ENCODE results near the gene TDRD10. TPM values are rescaled to one million over a fixed set of nuclear protein-coding genes. Genes with fewer than 3 reads are reported as not detected.

TDRD10 gene
- total and polyA plus RNA-seq, 4 donors: 0.23 to 1.5 (median 0.78) TPM

- TF ChIP-seq CTCF (IDR thresholded peaks at IDR 0.05; ENCODE audit: low read depth, low read length, missing input control) (no peak), EGR1 (IDR thresholded peaks at IDR 0.05; ENCODE audit: low read depth in 2 of 2) (no peak)
These were observed 82.4 kb downstream of the TDRD10 start (continued) for GRCh38 chr1:154584267-154584994.

DNA sequence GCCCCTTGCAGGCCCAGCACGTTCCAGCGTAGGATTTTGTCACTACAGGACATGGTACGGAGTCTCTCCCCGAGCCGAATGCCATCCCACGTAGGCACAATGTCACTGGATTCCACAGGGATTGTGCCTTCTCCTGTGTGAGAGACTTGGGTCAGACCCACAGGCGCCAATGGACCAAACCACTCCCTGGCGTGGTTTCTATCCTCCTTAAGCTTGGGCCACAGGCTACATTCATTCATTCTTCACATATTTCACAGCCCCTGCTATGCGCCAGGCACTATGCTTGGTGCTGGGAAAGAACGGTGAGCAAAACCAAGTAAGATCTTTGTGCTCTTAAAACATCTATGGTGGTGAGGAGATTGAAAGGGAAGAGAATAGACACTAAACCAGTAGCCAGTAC, 84.2 kb downstream of the TDRD10 start:
- Histone ChIP-seq H3K27me3 (ENCODE audit: control insufficient read depth in 4 of 4, insufficient read depth in 4 of 4, low read length in 3 of 4) (no peaks in the 10 kb centered on the region), H3K9me3 (ENCODE audit: control insufficient read depth in 4 of 4, low read length in 3 of 4) (no peaks in the 10 kb centered on the region), H3K4me3 (ENCODE audit: low read depth in 1 of 3, low read length in 3 of 3) (no peak overlapping the region), H3K4me1 (ENCODE audit: control insufficient read depth in 4 of 4, insufficient read depth in 4 of 4, low read length in 3 of 4) (no peaks in the 10 kb centered on the region), H3K9ac (ENCODE audit: low read depth in 1 of 2, low read length in 2 of 2) (no peak overlapping the region), H3K27ac (ENCODE audit: low read depth in 1 of 2, low read length in 2 of 2) (no peak overlapping the region), H3K36me3 (ENCODE audit: control insufficient read depth in 4 of 4, insufficient read depth in 3 of 4, low read depth in 1 of 4, low read length in 3 of 4) (peaks cover 37 to 98% (median 92%) of the 10 kb centered on the region in 4 donors)
- DNase-seq (ENCODE audit: low spot score): no peak
- TF ChIP-seq REST (IDR thresholded peaks at IDR 0.05): no peak
- TF ChIP-seq MAX (IDR thresholded peaks at IDR 0.05): no peak
- 93% methylated on average over 10 of the region's 10 CpGs for WGBS

DNA sequence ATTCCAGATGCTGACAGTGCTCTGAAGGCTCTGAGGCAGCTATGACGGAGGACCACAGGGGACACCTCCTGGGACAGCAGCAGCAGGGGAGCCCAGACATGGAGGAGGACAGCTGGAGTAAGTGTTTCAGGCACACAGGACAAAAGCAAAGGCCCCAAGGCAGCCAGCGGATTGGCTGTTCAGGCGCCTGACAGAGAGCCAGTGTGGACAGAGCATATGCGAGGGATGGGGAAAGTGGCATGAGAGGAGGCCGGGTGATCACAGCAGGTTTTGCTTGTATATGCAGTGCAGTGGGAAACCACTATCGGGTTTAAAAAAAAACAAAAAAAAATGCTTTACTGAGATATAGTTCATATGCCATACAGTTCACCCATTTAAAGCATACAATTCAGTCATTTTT, 84.6 kb downstream of the TDRD10 start:
- peaks cover 37 to 100% (median 94%) of the 10 kb centered on the region in 4 donors for H3K36me3 ChIP-seq (ENCODE audit: control insufficient read depth in 4 of 4, insufficient read depth in 3 of 4, low read depth in 1 of 4, low read length in 3 of 4)
- H3K9ac ChIP-seq (ENCODE audit: low read depth in 1 of 2, low read length in 2 of 2): no peak overlapping the region
- H3K9me3 ChIP-seq (ENCODE audit: control insufficient read depth in 4 of 4, low read length in 3 of 4): no peaks in the 10 kb centered on the region
- DNase-seq (ENCODE audit: low spot score): no peak
- no peak overlapping the region for H3K4me3 ChIP-seq (ENCODE audit: low read depth in 1 of 3, low read length in 3 of 3)
- H3K4me1 ChIP-seq (ENCODE audit: control insufficient read depth in 4 of 4, insufficient read depth in 4 of 4, low read length in 3 of 4): no peaks in the 10 kb centered on the region
- WGBS: 96% methylated on average over 6 of the region's 6 CpGs
- no peaks in the 10 kb centered on the region for H3K27me3 ChIP-seq (ENCODE audit: control insufficient read depth in 4 of 4, insufficient read depth in 4 of 4, low read length in 3 of 4)
- no peak overlapping the region for H3K27ac ChIP-seq (ENCODE audit: low read depth in 1 of 2, low read length in 2 of 2)
- TF ChIP-seq YY1 (IDR thresholded peaks at IDR 0.05) (no peak), JUND (IDR thresholded peaks at IDR 0.05) (no peak), REST (IDR thresholded peaks at IDR 0.05) (no peak), EGR1 (IDR thresholded peaks at IDR 0.05; ENCODE audit: low read depth in 2 of 2) (no peak), FOXA1 (IDR thresholded peaks at IDR 0.05) (no peak), FOXA2 (IDR thresholded peaks at IDR 0.05) (no peak), TAF1 (conservative IDR thresholded peaks at IDR 0.05) (no peak), HNF4A (conservative IDR thresholded peaks at IDR 0.05) (no peak), GABPA (IDR thresholded peaks at IDR 0.05 in 1 of 2, conservative IDR thresholded peaks at IDR 0.05 in 1 of 2) (no peak), SP1 (IDR thresholded peaks at IDR 0.05) (no peak), RAD21 (IDR thresholded peaks at IDR 0.05) (no peak), CTCF (IDR thresholded peaks at IDR 0.05; ENCODE audit: low read depth, low read length, missing input control) (no peak), MAX (IDR thresholded peaks at IDR 0.05) (no peak)
- TF ChIP-seq, protein P1, sequence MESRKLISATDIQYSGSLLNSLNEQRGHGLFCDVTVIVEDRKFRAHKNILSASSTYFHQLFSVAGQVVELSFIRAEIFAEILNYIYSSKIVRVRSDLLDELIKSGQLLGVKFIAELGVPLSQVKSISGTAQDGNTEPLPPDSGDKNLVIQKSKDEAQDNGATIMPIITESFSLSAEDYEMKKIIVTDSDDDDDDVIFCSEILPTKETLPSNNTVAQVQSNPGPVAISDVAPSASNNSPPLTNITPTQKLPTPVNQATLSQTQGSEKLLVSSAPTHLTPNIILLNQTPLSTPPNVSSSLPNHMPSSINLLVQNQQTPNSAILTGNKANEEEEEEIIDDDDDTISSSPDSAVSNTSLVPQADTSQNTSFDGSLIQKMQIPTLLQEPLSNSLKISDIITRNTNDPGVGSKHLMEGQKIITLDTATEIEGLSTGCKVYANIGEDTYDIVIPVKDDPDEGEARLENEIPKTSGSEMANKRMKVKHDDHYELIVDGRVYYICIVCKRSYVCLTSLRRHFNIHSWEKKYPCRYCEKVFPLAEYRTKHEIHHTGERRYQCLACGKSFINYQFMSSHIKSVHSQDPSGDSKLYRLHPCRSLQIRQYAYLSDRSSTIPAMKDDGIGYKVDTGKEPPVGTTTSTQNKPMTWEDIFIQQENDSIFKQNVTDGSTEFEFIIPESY (IDR thresholded peaks at IDR 0.05): no peak

Data from liver (tissue), 9 donors.